Measurements from ENCODE around the gene TIMM13.

The TIMM13 gene

DNA sequence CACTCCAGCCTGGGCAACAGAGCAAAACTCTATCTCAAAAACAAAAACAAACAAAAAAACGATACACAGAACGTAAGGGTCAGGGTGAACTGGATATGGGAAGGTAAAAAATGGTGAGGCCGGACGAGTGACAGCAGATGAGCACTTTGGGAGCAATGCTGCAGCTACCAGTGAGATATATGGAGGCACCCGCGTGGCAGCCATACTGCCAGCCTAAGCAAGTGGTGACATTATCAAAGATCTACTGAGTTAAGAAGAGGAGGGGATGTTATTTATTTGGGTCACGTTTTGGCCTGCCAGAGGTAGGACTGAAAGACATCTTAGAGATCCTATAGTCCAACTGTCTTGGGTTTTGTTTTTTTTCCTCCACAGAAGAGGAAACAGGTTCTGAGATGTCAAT lies 14.2 kb downstream of the TIMM13 start:
- TF ChIP-seq, protein P1, sequence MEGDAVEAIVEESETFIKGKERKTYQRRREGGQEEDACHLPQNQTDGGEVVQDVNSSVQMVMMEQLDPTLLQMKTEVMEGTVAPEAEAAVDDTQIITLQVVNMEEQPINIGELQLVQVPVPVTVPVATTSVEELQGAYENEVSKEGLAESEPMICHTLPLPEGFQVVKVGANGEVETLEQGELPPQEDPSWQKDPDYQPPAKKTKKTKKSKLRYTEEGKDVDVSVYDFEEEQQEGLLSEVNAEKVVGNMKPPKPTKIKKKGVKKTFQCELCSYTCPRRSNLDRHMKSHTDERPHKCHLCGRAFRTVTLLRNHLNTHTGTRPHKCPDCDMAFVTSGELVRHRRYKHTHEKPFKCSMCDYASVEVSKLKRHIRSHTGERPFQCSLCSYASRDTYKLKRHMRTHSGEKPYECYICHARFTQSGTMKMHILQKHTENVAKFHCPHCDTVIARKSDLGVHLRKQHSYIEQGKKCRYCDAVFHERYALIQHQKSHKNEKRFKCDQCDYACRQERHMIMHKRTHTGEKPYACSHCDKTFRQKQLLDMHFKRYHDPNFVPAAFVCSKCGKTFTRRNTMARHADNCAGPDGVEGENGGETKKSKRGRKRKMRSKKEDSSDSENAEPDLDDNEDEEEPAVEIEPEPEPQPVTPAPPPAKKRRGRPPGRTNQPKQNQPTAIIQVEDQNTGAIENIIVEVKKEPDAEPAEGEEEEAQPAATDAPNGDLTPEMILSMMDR (IDR thresholded peaks at IDR 0.05): no peak
- Histone ChIP-seq H2AFZ (no peak overlapping the region), H3K27me3 (ENCODE audit: control insufficient read depth, insufficient read depth, low read length) (no peaks in the 10 kb centered on the region), H3K27ac (no peak overlapping the region), H3K9ac (no peak overlapping the region), H3K9me3 (ENCODE audit: control insufficient read depth, low read length) (no peaks in the 10 kb centered on the region), H3K79me2 (no peaks in the 10 kb centered on the region), H3K4me3 (ENCODE audit: low read depth, low read length) (no peak overlapping the region), H3K4me1 (no peaks in the 10 kb centered on the region), H3K4me2 (ENCODE audit: low read length) (no peak overlapping the region), H3K36me3 (ENCODE audit: control insufficient read depth, insufficient read depth, low read length) (no peaks in the 10 kb centered on the region)

- Histone ChIP-seq H3K4me2 (ENCODE audit: low read length) (no peak overlapping the region), H3K27ac (no peak overlapping the region), H2AFZ (no peak overlapping the region), H3K4me3 (ENCODE audit: low read depth, low read length) (no peak overlapping the region), H3K36me3 (ENCODE audit: control insufficient read depth, insufficient read depth, low read length) (no peaks in the 10 kb centered on the region), H3K9ac (no peak overlapping the region), H3K27me3 (ENCODE audit: control insufficient read depth, insufficient read depth, low read length) (no peaks in the 10 kb centered on the region), H3K4me1 (no peaks in the 10 kb centered on the region), H3K9me3 (ENCODE audit: control insufficient read depth, low read length) (no peaks in the 10 kb centered on the region), H3K79me2 (no peaks in the 10 kb centered on the region)
- TF ChIP-seq, protein P1 (IDR thresholded peaks at IDR 0.05): no peak
Observed at GRCh38 chr19:2412449-2412848, 14.9 kb downstream of the TIMM13 start.

DNA sequence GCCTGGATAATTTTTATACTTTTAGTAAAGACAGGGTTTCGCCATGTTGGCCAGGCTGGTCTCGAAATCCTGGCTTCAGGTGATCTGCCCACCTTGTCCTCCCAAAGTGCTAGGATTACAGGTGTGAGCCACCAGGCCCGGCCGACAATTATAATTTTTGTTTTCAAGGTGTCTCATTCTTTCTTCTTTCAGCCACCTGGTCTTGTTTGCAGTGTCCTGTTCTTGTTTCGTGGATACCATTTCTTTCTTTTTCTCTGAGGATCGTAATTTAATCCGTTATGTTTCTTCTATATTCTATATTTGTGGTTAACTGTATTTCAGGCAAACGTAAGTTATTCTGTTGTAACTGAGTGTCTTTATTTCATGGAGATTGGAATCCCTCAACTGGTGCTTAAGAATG lies 15.7 kb downstream of the TIMM13 start:
- Histone ChIP-seq H3K79me2 (no peaks in the 10 kb centered on the region), H3K4me1 (no peaks in the 10 kb centered on the region), H3K4me2 (ENCODE audit: low read length) (no peak overlapping the region), H3K4me3 (ENCODE audit: low read depth, low read length) (no peak overlapping the region), H3K27ac (no peak overlapping the region), H2AFZ (no peak overlapping the region), H3K9ac (no peak overlapping the region), H3K36me3 (ENCODE audit: control insufficient read depth, insufficient read depth, low read length) (no peaks in the 10 kb centered on the region), H3K27me3 (ENCODE audit: control insufficient read depth, insufficient read depth, low read length) (no peaks in the 10 kb centered on the region), H3K9me3 (ENCODE audit: control insufficient read depth, low read length) (no peaks in the 10 kb centered on the region)
- TF ChIP-seq, protein P1 (IDR thresholded peaks at IDR 0.05): no peak

GRCh38 chr19:2410023-2410422 lies 17.4 kb downstream of the TIMM13 start:
- Histone ChIP-seq H3K9me3 (ENCODE audit: control insufficient read depth, low read length) (no peaks in the 10 kb centered on the region), H3K4me1 (no peaks in the 10 kb centered on the region), H3K36me3 (ENCODE audit: control insufficient read depth, insufficient read depth, low read length) (no peaks in the 10 kb centered on the region), H3K27me3 (ENCODE audit: control insufficient read depth, insufficient read depth, low read length) (no peaks in the 10 kb centered on the region), H3K27ac (no peak overlapping the region), H3K4me2 (ENCODE audit: low read length) (no peak overlapping the region), H3K79me2 (no peaks in the 10 kb centered on the region), H2AFZ (no peak overlapping the region), H3K4me3 (ENCODE audit: low read depth, low read length) (no peak overlapping the region), H3K9ac (no peak overlapping the region)
- TF ChIP-seq, protein P1 (IDR thresholded peaks at IDR 0.05): no peak

- H3K4me3 ChIP-seq (ENCODE audit: low read depth, low read length): no peak overlapping the region
- H3K9ac ChIP-seq: no peak overlapping the region
- no peaks in the 10 kb centered on the region for H3K79me2 ChIP-seq
- H3K9me3 ChIP-seq (ENCODE audit: control insufficient read depth, low read length): no peaks in the 10 kb centered on the region
- H3K36me3 ChIP-seq (ENCODE audit: control insufficient read depth, insufficient read depth, low read length): no peaks in the 10 kb centered on the region
- no peaks in the 10 kb centered on the region for H3K4me1 ChIP-seq
- no peak overlapping the region for H2AFZ ChIP-seq
- no peaks in the 10 kb centered on the region for H3K27me3 ChIP-seq (ENCODE audit: control insufficient read depth, insufficient read depth, low read length)
- H3K27ac ChIP-seq: no peak overlapping the region
- TF ChIP-seq, protein P1 (IDR thresholded peaks at IDR 0.05): no peak
- H3K4me2 ChIP-seq (ENCODE audit: low read length): no peak overlapping the region
Observed at GRCh38 chr19:2409352-2409912, 18.0 kb downstream of the TIMM13 start.
